Testis (tissue), 2 donors: ENCODE data around the gene DLEC1.

Experiments used
- CTCF ChIP-seq, 3 experiments: fragments of 450-650 bp in 2 of 3; fragments of 200-600 bp in 1 of 3; sonication (generic) in 1 of 3; IDR thresholded peaks; one replicate each; pipeline ENCODE4 v1.5.1; 2016 to 2019; ENCODE audit warnings: antibody characterized with exemption in 3 of 3, mild to moderate bottlenecking in 2 of 3, moderate library complexity in 1 of 3
- POLR2A ChIP-seq: fragments of 450-650 bp; IDR thresholded peaks from one replicate; pipeline ENCODE4 v1.6.1; 2017; ENCODE audit warnings: antibody characterized with exemption, mild to moderate bottlenecking, moderate library complexity

DNA sequence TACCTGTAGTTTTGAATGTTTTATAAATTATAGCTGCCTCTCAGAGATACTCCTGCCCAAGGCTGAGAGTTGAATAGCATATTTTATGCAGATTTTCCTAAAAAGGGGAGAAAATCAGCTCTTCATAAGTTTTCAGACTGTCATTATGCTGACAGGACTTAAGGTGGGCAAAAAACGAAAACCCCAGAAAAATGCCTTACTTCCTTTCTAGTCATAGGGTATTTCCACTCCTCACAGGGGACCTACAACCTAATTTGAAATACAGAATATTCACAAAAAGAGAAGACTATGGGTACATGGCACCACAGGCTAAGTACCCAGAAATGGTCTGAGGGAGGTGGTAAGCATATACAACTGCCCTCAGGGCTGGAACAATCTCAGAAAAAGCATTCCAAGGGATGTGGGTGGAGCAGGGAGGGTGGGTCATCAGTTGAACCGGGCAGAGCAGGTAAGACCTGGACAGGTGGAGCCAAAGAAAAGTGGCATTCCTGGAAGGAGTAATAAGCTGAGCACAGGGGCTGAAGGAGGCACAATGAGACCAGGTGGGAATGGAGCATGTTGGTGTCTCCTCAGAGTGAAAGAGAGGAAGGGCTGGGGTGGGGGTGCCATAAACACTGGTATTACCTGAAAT lies 115.7 kb downstream of the DLEC1 start:
- TF ChIP-seq CTCF (IDR thresholded peaks at IDR 0.05) (no peak), POLR2A (no peak)
